Gastroesophageal sphincter (tissue), 3 donors: ENCODE data around the gene CELF2.

Experiments used
- POLR2A ChIP-seq, 2 donors: fragments of 450-650 bp; IDR thresholded peaks; one replicate each; pipeline ENCODE4 v1.6.1; 2017; ENCODE audit warnings: antibody characterized with exemption in 2 of 2, mild to moderate bottlenecking in 2 of 2, moderate library complexity in 1 of 2
- TF ChIP-seq, protein P1 (sequence below), 4 experiments: fragments of 200-600 bp in 2 of 4; fragments of 450-650 bp in 2 of 4; sonication (generic) in 1 of 4; IDR thresholded peaks; one replicate each; pipeline ENCODE4 v1.5.1; 2017 to 2019; ENCODE audit warnings: antibody characterized with exemption in 4 of 4, mild to moderate bottlenecking in 2 of 4, moderate library complexity in 2 of 4

DNA sequence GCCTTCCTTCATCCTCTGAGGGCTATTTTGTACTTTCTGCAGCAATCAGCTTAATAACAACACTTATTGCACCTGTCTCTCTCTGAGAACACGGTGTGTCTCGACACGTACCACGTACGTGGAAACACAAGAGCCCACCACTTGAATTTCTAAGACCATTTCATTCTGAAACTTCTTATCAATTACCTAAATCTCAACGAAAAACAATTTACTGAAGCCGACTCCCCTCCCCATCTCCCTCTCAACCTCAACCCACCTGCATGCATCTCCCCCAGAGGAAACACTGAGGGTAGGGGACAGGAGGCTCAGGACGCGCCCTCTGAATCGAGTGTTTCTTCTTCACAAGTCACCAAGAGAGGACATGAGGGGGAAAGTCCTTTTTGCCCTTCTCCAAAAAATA is 315.2 kb downstream of the CELF2 start:
- TF ChIP-seq POLR2A (IDR thresholded peaks at IDR 0.05) = no peak
- TF ChIP-seq, protein P1, sequence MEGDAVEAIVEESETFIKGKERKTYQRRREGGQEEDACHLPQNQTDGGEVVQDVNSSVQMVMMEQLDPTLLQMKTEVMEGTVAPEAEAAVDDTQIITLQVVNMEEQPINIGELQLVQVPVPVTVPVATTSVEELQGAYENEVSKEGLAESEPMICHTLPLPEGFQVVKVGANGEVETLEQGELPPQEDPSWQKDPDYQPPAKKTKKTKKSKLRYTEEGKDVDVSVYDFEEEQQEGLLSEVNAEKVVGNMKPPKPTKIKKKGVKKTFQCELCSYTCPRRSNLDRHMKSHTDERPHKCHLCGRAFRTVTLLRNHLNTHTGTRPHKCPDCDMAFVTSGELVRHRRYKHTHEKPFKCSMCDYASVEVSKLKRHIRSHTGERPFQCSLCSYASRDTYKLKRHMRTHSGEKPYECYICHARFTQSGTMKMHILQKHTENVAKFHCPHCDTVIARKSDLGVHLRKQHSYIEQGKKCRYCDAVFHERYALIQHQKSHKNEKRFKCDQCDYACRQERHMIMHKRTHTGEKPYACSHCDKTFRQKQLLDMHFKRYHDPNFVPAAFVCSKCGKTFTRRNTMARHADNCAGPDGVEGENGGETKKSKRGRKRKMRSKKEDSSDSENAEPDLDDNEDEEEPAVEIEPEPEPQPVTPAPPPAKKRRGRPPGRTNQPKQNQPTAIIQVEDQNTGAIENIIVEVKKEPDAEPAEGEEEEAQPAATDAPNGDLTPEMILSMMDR (IDR thresholded peaks at IDR 0.05) = no peak
